Measurements from ENCODE around the gene PEF1. TPM values are rescaled to one million over a fixed set of nuclear protein-coding genes. Genes with fewer than 3 reads are reported as not detected.

Gene PEF1
- total RNA-seq, 2 donors from 2014 or later: 42.9 to 66.8 TPM

GRCh38 chr1:31585736-31586365 is 58.8 kb downstream of the PEF1 start:
- Histone ChIP-seq H3K36me3 (peaks cover 46% of the 10 kb centered on the region), H3K4me3 (no peak overlapping the region), H3K27me3 (no peaks in the 10 kb centered on the region), H3K4me1 (peaks cover 0 to 89% of the 10 kb centered on the region in 2 donors), H3K9me3 (no peaks in the 10 kb centered on the region), H3K27ac (peak overlapping the region; percentile 83 to 92)
- DNase-seq (ENCODE audit: low spot score): peak; percentile 30
- TF ChIP-seq, protein P1, sequence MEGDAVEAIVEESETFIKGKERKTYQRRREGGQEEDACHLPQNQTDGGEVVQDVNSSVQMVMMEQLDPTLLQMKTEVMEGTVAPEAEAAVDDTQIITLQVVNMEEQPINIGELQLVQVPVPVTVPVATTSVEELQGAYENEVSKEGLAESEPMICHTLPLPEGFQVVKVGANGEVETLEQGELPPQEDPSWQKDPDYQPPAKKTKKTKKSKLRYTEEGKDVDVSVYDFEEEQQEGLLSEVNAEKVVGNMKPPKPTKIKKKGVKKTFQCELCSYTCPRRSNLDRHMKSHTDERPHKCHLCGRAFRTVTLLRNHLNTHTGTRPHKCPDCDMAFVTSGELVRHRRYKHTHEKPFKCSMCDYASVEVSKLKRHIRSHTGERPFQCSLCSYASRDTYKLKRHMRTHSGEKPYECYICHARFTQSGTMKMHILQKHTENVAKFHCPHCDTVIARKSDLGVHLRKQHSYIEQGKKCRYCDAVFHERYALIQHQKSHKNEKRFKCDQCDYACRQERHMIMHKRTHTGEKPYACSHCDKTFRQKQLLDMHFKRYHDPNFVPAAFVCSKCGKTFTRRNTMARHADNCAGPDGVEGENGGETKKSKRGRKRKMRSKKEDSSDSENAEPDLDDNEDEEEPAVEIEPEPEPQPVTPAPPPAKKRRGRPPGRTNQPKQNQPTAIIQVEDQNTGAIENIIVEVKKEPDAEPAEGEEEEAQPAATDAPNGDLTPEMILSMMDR (IDR thresholded peaks at IDR 0.05): no peak

DNA sequence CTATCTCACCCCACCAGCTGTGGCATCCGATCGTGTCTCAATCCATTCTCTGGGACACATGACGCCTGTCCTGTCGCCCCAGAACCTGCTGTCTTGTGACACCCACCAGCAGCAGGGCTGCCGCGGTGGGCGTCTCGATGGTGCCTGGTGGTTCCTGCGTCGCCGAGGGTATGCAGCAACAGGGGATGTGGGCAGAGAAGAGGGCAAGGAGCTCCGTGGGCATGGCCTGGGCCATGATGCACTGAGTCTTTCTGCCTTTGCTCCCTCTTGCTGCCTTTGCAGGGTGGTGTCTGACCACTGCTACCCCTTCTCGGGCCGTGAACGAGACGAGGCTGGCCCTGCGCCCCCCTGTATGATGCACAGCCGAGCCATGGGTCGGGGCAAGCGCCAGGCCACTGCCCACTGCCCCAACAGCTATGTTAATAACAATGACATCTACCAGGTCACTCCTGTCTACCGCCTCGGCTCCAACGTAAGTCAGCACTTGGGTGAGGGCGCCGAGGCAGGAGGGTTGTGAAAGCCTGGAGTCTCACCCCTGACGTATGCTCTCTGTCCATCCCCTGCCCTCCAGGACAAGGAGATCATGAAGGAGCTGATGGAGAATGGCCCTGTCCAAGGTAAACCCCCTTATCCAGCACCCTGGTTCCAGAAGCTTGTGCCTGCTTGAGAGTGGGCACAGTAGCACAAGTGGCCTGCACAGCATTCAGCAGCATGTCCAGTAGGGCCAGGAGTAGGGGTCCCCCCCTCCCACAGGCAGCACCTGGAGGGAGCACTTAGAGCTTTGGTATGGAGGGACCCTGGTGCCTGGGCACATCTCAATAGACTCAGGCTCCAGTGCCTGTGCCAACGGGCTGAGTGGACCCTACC is 59.6 kb downstream of the PEF1 start:
- Histone ChIP-seq H3K4me3 (peak overlapping the region in 1 of 2 donors; percentile 22), H3K27ac (peak overlapping the region; percentile 83 to 92), H3K9me3 (no peaks in the 10 kb centered on the region), H3K36me3 (peaks cover 50% of the 10 kb centered on the region), H3K4me1 (peaks cover 0 to 96% of the 10 kb centered on the region in 2 donors), H3K27me3 (no peaks in the 10 kb centered on the region)
- TF ChIP-seq, protein P1 (IDR thresholded peaks at IDR 0.05): no peak
- peak; percentile 56 for DNase-seq (ENCODE audit: low spot score)

- Histone ChIP-seq H3K4me3 (peak overlapping the region in 1 of 2 donors; percentile 22), H3K9me3 (no peaks in the 10 kb centered on the region), H3K36me3 (peaks cover 57% of the 10 kb centered on the region), H3K27ac (peak overlapping the region; percentile 83 to 92), H3K4me1 (peaks cover 0 to 100% of the 10 kb centered on the region in 2 donors), H3K27me3 (no peaks in the 10 kb centered on the region)
- TF ChIP-seq, protein P1 (IDR thresholded peaks at IDR 0.05): no peak
- DNase-seq (ENCODE audit: low spot score): peak; percentile 81
These were observed 60.4 kb downstream of the PEF1 start for GRCh38 chr1:31583995-31584868.

- peak overlapping the region in 1 of 2 donors; percentile 22 for H3K4me3 ChIP-seq
- DNase-seq (ENCODE audit: low spot score): peak; percentile 55
- no peaks in the 10 kb centered on the region for H3K27me3 ChIP-seq
- H3K9me3 ChIP-seq: no peaks in the 10 kb centered on the region
- H3K4me1 ChIP-seq: peaks cover 0 to 94% of the 10 kb centered on the region in 2 donors
- TF ChIP-seq, protein P1 (IDR thresholded peaks at IDR 0.05): no peak
- H3K36me3 ChIP-seq: peaks cover 60% of the 10 kb centered on the region
- H3K27ac ChIP-seq: peak overlapping the region; percentile 83 to 92
These were observed 61.3 kb downstream of the PEF1 start for GRCh38 chr1:31583082-31583994.

All from right atrium auricular region (tissue), 2 donors.